PC-9 (cell line): ENCODE results near the gene TAF11. TPM values are rescaled to one million over a fixed set of nuclear protein-coding genes. Genes with fewer than 3 reads are reported as not detected.

Experiments
- BruUV-seq: library from RNA; stranded (reverse); fragments of 400-500 nt; replicated peaks from 2 replicates; lab custom pipeline; 2021; lab: Mats Ljungman, UMichigan
- CTCF ChIA-PET: fragments of 300-600 bp; sonication (Branson Sonifier 250); formaldehyde crosslinking; loops from one replicate; lab custom pipeline; 2022; ENCODE audit warnings: antibody characterized with exemption; lab: Charles Lee
- POLR2A ChIA-PET: fragments of 300-600 bp; sonication (Branson Sonifier 250); formaldehyde crosslinking; loops from one replicate; lab custom pipeline; 2022; ENCODE audit warnings: antibody characterized with exemption; ENCODE audit not compliant: unreplicated experiment; lab: Charles Lee
- DNase-seq, 2 experiments: peaks; one replicate each; pipeline versions ENCODE4 v3.0.0 to v3.0.0-alpha.2; 2015 to 2022; ENCODE audit warnings: mixed read lengths in 1 of 2
- H2AFZ ChIP-seq: fragments of 200-600 bp; sonication (generic); 2 replicates; pipeline ENCODE4 v1.8.1; 2017; ENCODE audit warnings: antibody characterized with exemption
- H3F3A ChIP-seq: fragments of 200-600 bp; sonication (generic); 2 replicates; pipeline ENCODE4 v1.8.1; 2017; ENCODE audit warnings: antibody characterized with exemption, mild to moderate bottlenecking, low read depth; ENCODE audit not compliant: insufficient read depth
- H3K27ac ChIP-seq: fragments of 200-600 bp; sonication (generic); 2 replicates; pipeline ENCODE4 v1.6.1; 2016; ENCODE audit warnings: mixed run types
- H3K27me3 ChIP-seq: fragments of 200-600 bp; sonication (generic); 2 replicates; pipeline ENCODE4 v1.6.1; 2016; ENCODE audit warnings: low read depth, mixed run types; ENCODE audit not compliant: insufficient read depth
- H3K36me3 ChIP-seq: fragments of 200-600 bp; sonication (generic); 2 replicates; pipeline ENCODE4 v1.6.1; 2016; ENCODE audit warnings: low read depth, mixed run types
- H3K4me1 ChIP-seq: fragments of 200-600 bp; sonication (generic); replicated peaks from 2 replicates; pipeline ENCODE4 v1.6.1; 2016; ENCODE audit warnings: mixed run types; ENCODE audit not compliant: insufficient read depth
- H3K4me2 ChIP-seq: fragments of 200-600 bp; sonication (generic); 2 replicates; pipeline ENCODE4 v1.6.1; 2017; ENCODE audit warnings: mixed run types
- H3K4me3 ChIP-seq: fragments of 200-600 bp; sonication (generic); 2 replicates; pipeline ENCODE4 v1.6.1; 2016; ENCODE audit warnings: mixed run types
- H3K79me2 ChIP-seq: fragments of 200-600 bp; sonication (generic); 2 replicates; pipeline ENCODE4 v1.6.1; 2017; ENCODE audit warnings: low read depth, mixed run types
- H3K9me2 ChIP-seq: fragments of 200-600 bp; sonication (generic); 2 replicates; pipeline ENCODE4 v1.8.1; 2017; ENCODE audit warnings: mild to moderate bottlenecking; ENCODE audit not compliant: insufficient read depth
- H3K9me3 ChIP-seq: fragments of 200-600 bp; sonication (generic); 2 replicates; pipeline ENCODE4 v1.8.1; 2016; ENCODE audit warnings: low read depth; ENCODE audit not compliant: insufficient read depth
- H4K20me1 ChIP-seq: fragments of 200-600 bp; sonication (generic); 2 replicates; pipeline ENCODE4 v1.8.1; 2017; ENCODE audit not compliant: insufficient read depth
- EZH2 ChIP-seq: fragments of 200-600 bp; sonication (generic); IDR thresholded peaks from 2 replicates; pipeline ENCODE4 v1.8.0; 2017; ENCODE audit warnings: antibody characterized with exemption, low read depth
- intact Hi-C: fragments of 100-400 bp; cut with micrococcal nuclease; formaldehyde crosslinking; loops from one replicate; pipeline ENCODE4 v1.10.0; 2022; ENCODE audit not compliant: unreplicated experiment
- total RNA-seq: library from RNA; stranded (reverse); gene quantifications from 2 replicates; pipeline ENCODE4 v1.2.3, GENCODE V29; 2021
- TF ChIP-seq, protein P1 (sequence below): fragments of 200-600 bp; sonication (generic); conservative IDR thresholded peaks from 2 replicates; pipeline ENCODE4 v1.6.1; 2017; ENCODE audit warnings: mixed run types, antibody characterized with exemption, mild to moderate bottlenecking, moderate library complexity

Gene TAF11
- total RNA-seq, 1 experiment from 2014 or later, result 27.2 TPM

DNA sequence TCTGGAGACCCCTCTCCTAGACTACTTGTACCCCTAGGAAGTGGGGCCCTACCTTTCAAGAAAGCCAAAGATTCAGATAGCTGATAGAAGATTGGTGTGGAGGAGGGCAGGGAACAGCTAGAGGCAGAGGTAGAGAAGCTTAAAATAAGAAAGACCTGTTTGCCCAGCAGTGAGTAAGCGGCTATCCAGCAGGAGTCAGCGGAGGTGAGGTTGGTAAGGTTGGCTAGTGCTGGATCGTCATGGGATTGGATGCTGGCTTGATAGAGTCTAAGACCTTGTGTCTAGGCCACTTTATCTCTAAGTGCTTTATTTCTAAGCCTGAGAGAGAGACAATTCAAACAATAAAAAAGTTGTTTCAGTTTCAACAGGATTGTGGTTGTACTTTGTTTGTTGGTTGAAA, 20.4 kb upstream of the TAF11 start:
- CTCF ChIA-PET, result no interaction called here
- peaks cover 69% of the 10 kb centered on the region for H3K79me2 ChIP-seq
- DNase-seq, result no peak

DNA sequence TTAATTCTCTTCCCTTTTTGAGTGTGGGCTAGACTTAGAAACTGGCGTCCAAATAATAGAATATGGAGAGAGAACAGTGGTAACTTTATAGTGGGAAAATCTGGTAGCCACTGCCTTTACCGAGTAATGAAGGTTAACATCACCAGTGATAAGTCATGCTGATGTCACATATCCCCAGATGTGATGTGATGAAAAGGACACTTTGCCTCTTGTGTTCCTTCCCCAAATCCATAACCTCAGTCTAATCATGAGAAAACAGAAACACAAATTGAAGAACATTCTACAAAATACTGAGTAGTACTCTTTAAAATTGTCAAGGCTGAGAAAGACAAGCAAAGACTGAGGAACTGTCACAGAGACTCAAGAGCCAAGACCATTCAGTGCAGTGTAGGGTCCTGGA, 19.0 kb upstream of the TAF11 start:
- no peaks in the 10 kb centered on the region for H3K27me3 ChIP-seq
- intact Hi-C loops, result no loop called here
- H3K4me1 ChIP-seq, result peaks cover 9% of the 10 kb centered on the region
- H2AFZ ChIP-seq, result no peak overlapping the region
- no TSS peak for BruUV-seq
- no peak overlapping the region for H3K4me2 ChIP-seq
- no peaks in the 10 kb centered on the region for H3K9me3 ChIP-seq
- DNase-seq, result no peak
- H4K20me1 ChIP-seq, result peaks cover 12% of the 10 kb centered on the region; the same call in 1 of the 2 replicates
- H3K4me3 ChIP-seq, result no peak overlapping the region
- no peak for TF ChIP-seq EZH2
- TF ChIP-seq, protein P1, sequence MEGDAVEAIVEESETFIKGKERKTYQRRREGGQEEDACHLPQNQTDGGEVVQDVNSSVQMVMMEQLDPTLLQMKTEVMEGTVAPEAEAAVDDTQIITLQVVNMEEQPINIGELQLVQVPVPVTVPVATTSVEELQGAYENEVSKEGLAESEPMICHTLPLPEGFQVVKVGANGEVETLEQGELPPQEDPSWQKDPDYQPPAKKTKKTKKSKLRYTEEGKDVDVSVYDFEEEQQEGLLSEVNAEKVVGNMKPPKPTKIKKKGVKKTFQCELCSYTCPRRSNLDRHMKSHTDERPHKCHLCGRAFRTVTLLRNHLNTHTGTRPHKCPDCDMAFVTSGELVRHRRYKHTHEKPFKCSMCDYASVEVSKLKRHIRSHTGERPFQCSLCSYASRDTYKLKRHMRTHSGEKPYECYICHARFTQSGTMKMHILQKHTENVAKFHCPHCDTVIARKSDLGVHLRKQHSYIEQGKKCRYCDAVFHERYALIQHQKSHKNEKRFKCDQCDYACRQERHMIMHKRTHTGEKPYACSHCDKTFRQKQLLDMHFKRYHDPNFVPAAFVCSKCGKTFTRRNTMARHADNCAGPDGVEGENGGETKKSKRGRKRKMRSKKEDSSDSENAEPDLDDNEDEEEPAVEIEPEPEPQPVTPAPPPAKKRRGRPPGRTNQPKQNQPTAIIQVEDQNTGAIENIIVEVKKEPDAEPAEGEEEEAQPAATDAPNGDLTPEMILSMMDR, result no peak
- no peaks in the 10 kb centered on the region for H3K36me3 ChIP-seq
- H3K27ac ChIP-seq, result no peak overlapping the region
- peaks cover 12% of the 10 kb centered on the region; the same call in 1 of the 2 replicates for H3F3A ChIP-seq
- ChIA-PET CTCF (no interaction called here), POLR2A (no interaction called here)
- no peaks in the 10 kb centered on the region for H3K9me2 ChIP-seq
- H3K79me2 ChIP-seq, result peaks cover 68% of the 10 kb centered on the region

More for the DNA sequence above, 20.4 kb upstream of the TAF11 start:
- H4K20me1 ChIP-seq, result peaks cover 12% of the 10 kb centered on the region; the same call in 1 of the 2 replicates
- no peak overlapping the region for H3K4me2 ChIP-seq
- TF ChIP-seq, protein P1, result no peak
- TF ChIP-seq EZH2, result no peak
- no peaks in the 10 kb centered on the region for H3K9me2 ChIP-seq
- H3K9me3 ChIP-seq, result no peaks in the 10 kb centered on the region
- H3K27ac ChIP-seq, result no peak overlapping the region
- H3K4me3 ChIP-seq, result no peak overlapping the region
- H3K27me3 ChIP-seq, result no peaks in the 10 kb centered on the region
- POLR2A ChIA-PET, result no interaction called here
- intact Hi-C loops, result no loop called here
- H3K4me1 ChIP-seq, result peaks cover 21% of the 10 kb centered on the region
- H3F3A ChIP-seq, result peaks cover 20% of the 10 kb centered on the region; the same call in 1 of the 2 replicates
- no TSS peak for BruUV-seq
- H3K36me3 ChIP-seq, result no peaks in the 10 kb centered on the region
- H2AFZ ChIP-seq, result no peak overlapping the region

DNA sequence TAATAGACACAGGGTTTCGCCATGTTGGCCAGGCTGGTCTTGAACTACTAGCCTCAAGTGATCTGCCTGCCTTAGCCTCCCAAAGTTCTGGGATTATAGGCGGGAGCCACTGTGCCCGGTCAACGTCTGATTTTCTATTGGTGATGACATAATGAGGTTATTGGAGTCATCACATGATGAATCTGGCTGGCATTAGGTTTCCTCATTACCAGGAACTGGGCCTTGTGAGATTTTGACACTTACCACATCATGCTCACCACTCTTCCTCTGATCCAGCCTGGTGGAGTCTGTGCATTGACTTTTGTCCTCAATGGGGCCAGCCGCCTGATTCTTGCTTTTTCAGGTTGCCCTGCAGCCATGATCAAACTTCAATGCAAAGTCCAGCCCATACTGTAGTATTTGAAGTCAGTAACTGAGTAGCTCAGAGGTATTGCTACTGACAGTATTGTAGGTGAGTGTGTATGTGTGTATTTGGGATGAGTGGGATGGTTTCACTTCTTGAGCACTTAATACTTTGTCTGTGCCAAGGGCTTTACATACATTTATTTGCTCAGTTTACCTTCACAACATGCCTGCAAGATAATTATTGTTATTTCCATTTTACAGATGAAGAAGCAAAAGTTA, 17.3 kb upstream of the TAF11 start:
- H3K4me3 ChIP-seq, result no peak overlapping the region
- no peak overlapping the region for H2AFZ ChIP-seq
- no peaks in the 10 kb centered on the region for H3K9me3 ChIP-seq
- intact Hi-C loops, result no loop called here
- no TSS peak for BruUV-seq
- H4K20me1 ChIP-seq, result peaks cover 6% of the 10 kb centered on the region; the same call in 1 of the 2 replicates
- no peak for DNase-seq
- POLR2A ChIA-PET, result no interaction called here
- peaks cover 72% of the 10 kb centered on the region for H3K79me2 ChIP-seq
- H3K4me2 ChIP-seq, result no peak overlapping the region
- no peak overlapping the region for H3K27ac ChIP-seq
- H3F3A ChIP-seq, result no peaks in the 10 kb centered on the region; the same call in 1 of the 2 replicates
- no peaks in the 10 kb centered on the region; the same call in 1 of the 2 replicates for H3K36me3 ChIP-seq
- peaks cover 12% of the 10 kb centered on the region for H3K4me1 ChIP-seq
- no peaks in the 10 kb centered on the region for H3K9me2 ChIP-seq
- CTCF ChIA-PET, result no interaction called here
- no peaks in the 10 kb centered on the region for H3K27me3 ChIP-seq
- no peak for TF ChIP-seq EZH2
- TF ChIP-seq, protein P1, result no peak
